MM.1S (cell line): Measurements from ENCODE around the gene SH3D19.

ENCODE experiments used
- DNase-seq: peaks from one replicate; pipeline ENCODE4 v3.0.0-alpha.2; 2015
- H2AFZ ChIP-seq: fragments of 300-600 bp; sonication (generic); 2 replicates; pipeline ENCODE4 v1.6.0; 2016; ENCODE audit warnings: antibody characterized with exemption, low read length
- H3F3A ChIP-seq: fragments of 300-600 bp; sonication (generic); 2 replicates; pipeline ENCODE4 v1.6.1; 2016; ENCODE audit warnings: mild to moderate bottlenecking, antibody characterized with exemption, low read length, moderate library complexity, mixed read lengths; ENCODE audit not compliant: insufficient read depth
- H3K27ac ChIP-seq: fragments of 300-600 bp; sonication (generic); 2 replicates; pipeline ENCODE4 v1.5.1; 2016; ENCODE audit warnings: mild to moderate bottlenecking, low read length
- H3K27me3 ChIP-seq: fragments of 300-600 bp; sonication (generic); replicated peaks from 2 replicates; pipeline ENCODE4 v1.6.0; 2016; ENCODE audit warnings: low read length; ENCODE audit not compliant: insufficient read depth
- H3K36me3 ChIP-seq: fragments of 300-600 bp; sonication (generic); replicated peaks from 2 replicates; pipeline ENCODE4 v1.6.1; 2016; ENCODE audit warnings: mild to moderate bottlenecking, low read length, mixed read lengths; ENCODE audit not compliant: insufficient read depth
- H3K4me1 ChIP-seq: fragments of 300-600 bp; sonication (generic); 2 replicates; pipeline ENCODE4 v1.6.1; 2016; ENCODE audit warnings: low read length, mixed read lengths
- H3K4me2 ChIP-seq: fragments of 300-600 bp; sonication (generic); 2 replicates; pipeline ENCODE4 v1.6.0; 2016; ENCODE audit warnings: low read depth, low read length
- H3K4me3 ChIP-seq: fragments of 300-600 bp; sonication (generic); 2 replicates; pipeline ENCODE4 v1.5.1; 2016; ENCODE audit warnings: low read length, mixed read lengths
- H3K79me2 ChIP-seq: fragments of 300-600 bp; sonication (generic); 2 replicates; pipeline ENCODE4 v1.6.1; 2016; ENCODE audit warnings: mixed run types, low read length, mixed read lengths
- H3K9ac ChIP-seq: fragments of 300-600 bp; sonication (generic); 2 replicates; pipeline ENCODE4 v1.6.1; 2016; ENCODE audit warnings: low read length, mixed read lengths
- H3K9me2 ChIP-seq: fragments of 300-600 bp; sonication (generic); replicated peaks from 2 replicates; pipeline ENCODE4 v1.6.1; 2016; ENCODE audit warnings: mild to moderate bottlenecking, low read length, mixed read lengths; ENCODE audit not compliant: insufficient read depth
- H3K9me3 ChIP-seq: fragments of 300-600 bp; sonication (generic); replicated peaks from 2 replicates; pipeline ENCODE4 v1.6.1; 2016; ENCODE audit warnings: mild to moderate bottlenecking, low read length, mixed read lengths; ENCODE audit not compliant: insufficient read depth
- H4K20me1 ChIP-seq: fragments of 300-600 bp; sonication (generic); 2 replicates; pipeline ENCODE4 v1.6.1; 2016; ENCODE audit warnings: mild to moderate bottlenecking, low read length, moderate library complexity, mixed read lengths; ENCODE audit not compliant: insufficient read depth
- EZH2 ChIP-seq: fragments of 300-600 bp; sonication (generic); optimal IDR thresholded peaks from 2 replicates; pipeline ENCODE3; 2017; ENCODE audit warnings: low read depth, mild to moderate bottlenecking, antibody characterized with exemption, low read length, mixed read lengths
- EZH2phosphoT487 ChIP-seq: fragments of 300-600 bp; sonication (generic); IDR thresholded peaks from 2 replicates; pipeline ENCODE4 v1.6.1; 2018; ENCODE audit warnings: antibody characterized with exemption, low read length
- TF ChIP-seq, protein P1 (sequence below): fragments of 300-600 bp; sonication (generic); IDR thresholded peaks from 2 replicates; pipeline ENCODE4 v1.5.1; 2016; ENCODE audit warnings: antibody characterized with exemption, low read length, mixed read lengths

The SH3D19 gene

DNA sequence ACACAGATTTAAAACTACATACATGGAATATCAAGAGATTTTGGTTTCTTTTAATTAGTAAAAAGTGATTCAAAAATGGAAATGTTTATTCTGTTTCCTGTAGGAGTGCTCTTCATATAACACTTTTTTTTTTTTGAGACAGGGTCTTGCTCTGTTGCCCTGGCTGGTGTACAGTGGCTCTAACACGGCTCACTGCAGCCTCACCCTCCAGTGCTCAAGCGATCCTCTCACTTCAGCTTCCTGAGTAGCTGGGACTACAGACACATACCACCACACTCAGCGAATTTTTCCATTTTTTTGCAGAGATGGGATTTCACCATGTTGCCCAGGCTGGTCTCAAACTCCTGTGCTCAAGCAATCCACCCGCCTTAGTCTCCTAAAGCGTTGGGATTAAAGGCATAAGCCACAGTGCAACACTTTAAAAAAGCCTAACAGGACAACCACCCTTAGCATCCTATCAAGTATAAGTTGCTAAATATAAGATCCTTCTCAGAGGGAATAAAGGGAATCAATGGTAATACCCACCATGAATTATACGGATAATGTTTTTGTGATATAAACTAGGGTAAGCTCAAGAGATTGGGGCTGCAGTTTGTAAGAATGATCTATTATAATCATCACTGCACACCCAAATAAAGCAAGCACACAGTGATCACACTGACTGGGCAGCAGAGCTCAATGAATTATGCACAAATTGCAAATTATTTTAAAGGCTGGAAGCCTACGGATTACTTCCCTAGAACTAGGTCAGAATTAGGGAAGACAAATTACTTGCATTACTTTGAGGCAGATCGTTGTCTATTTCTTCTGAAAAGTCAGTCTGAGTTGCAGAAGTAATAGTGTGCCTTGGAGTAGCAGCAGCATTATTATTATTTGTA is 149.4 kb downstream of the SH3D19 start:
- no peak overlapping the region for H3K9ac ChIP-seq
- no peak for DNase-seq
- H3F3A ChIP-seq = no peaks in the 10 kb centered on the region
- H3K79me2 ChIP-seq = no peaks in the 10 kb centered on the region
- no peak overlapping the region for H3K4me3 ChIP-seq
- no peaks in the 10 kb centered on the region for H3K4me1 ChIP-seq
- no peak overlapping the region for H3K27ac ChIP-seq
- no peaks in the 10 kb centered on the region for H4K20me1 ChIP-seq
- no peaks in the 10 kb centered on the region for H3K36me3 ChIP-seq
- H3K27me3 ChIP-seq = no peaks in the 10 kb centered on the region
- TF ChIP-seq EZH2 = no peak
- TF ChIP-seq EZH2phosphoT487 = no peak
- TF ChIP-seq, protein P1, sequence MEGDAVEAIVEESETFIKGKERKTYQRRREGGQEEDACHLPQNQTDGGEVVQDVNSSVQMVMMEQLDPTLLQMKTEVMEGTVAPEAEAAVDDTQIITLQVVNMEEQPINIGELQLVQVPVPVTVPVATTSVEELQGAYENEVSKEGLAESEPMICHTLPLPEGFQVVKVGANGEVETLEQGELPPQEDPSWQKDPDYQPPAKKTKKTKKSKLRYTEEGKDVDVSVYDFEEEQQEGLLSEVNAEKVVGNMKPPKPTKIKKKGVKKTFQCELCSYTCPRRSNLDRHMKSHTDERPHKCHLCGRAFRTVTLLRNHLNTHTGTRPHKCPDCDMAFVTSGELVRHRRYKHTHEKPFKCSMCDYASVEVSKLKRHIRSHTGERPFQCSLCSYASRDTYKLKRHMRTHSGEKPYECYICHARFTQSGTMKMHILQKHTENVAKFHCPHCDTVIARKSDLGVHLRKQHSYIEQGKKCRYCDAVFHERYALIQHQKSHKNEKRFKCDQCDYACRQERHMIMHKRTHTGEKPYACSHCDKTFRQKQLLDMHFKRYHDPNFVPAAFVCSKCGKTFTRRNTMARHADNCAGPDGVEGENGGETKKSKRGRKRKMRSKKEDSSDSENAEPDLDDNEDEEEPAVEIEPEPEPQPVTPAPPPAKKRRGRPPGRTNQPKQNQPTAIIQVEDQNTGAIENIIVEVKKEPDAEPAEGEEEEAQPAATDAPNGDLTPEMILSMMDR = no peak
- H3K4me2 ChIP-seq = no peak overlapping the region
- H2AFZ ChIP-seq = no peak overlapping the region
- H3K9me2 ChIP-seq = no peaks in the 10 kb centered on the region
- H3K9me3 ChIP-seq = no peaks in the 10 kb centered on the region

DNA sequence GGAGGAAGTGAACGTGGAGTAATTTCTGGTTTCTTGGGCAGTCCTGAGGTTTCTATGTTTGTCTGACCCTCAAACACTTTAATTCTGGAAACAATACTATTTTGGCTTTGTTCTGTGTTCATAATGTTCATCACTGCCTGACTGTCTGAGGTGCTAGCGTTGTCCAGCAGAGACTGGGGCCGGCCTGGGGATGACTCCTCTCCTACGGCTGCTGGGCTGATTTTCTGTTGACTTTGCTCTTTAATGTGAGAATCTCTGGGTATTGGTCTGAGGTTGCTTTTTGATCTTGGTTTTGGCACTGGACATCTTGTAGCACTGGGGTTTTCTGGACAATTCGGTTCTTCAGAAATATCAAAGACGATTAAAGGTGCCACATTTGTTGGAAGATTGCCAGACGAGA is 150.2 kb downstream of the SH3D19 start:
- no peaks in the 10 kb centered on the region for H3K9me2 ChIP-seq
- no peak overlapping the region for H2AFZ ChIP-seq
- no peak overlapping the region for H3K4me3 ChIP-seq
- H3F3A ChIP-seq = no peaks in the 10 kb centered on the region
- H4K20me1 ChIP-seq = no peaks in the 10 kb centered on the region
- no peaks in the 10 kb centered on the region for H3K79me2 ChIP-seq
- no peak overlapping the region for H3K9ac ChIP-seq
- H3K4me1 ChIP-seq = no peaks in the 10 kb centered on the region
- no peak for DNase-seq
- H3K27me3 ChIP-seq = no peaks in the 10 kb centered on the region
- no peaks in the 10 kb centered on the region for H3K9me3 ChIP-seq
- TF ChIP-seq EZH2phosphoT487 = no peak
- TF ChIP-seq, protein P1 = no peak
- TF ChIP-seq EZH2 = no peak
- no peak overlapping the region for H3K4me2 ChIP-seq
- H3K27ac ChIP-seq = no peak overlapping the region
- no peaks in the 10 kb centered on the region for H3K36me3 ChIP-seq

DNA sequence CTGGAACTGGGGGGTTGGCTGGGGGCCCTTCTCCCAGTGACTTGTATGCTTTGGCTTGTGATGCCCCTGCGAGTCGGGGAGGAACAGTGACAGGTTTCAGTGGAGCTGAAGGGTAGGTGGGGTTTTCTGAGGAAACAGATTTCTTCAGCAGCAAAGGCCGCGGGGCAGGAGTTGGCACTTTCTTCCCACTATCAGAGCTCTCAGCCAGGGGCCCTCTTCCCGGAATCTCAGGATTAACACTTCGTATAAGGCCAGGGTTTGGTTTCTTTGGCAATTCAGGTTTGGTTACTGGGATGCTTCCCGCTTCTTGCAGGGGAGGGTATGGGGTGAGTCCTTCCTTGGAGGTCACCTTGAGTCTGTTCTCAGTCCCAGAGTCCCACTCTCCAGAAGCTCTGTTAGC is 150.6 kb downstream of the SH3D19 start:
- no peaks in the 10 kb centered on the region for H4K20me1 ChIP-seq
- H3K9ac ChIP-seq = no peak overlapping the region
- no peak overlapping the region for H3K27ac ChIP-seq
- no peak overlapping the region for H2AFZ ChIP-seq
- DNase-seq = no peak
- H3K4me1 ChIP-seq = no peaks in the 10 kb centered on the region
- H3K4me2 ChIP-seq = no peak overlapping the region
- H3K9me3 ChIP-seq = no peaks in the 10 kb centered on the region
- H3K36me3 ChIP-seq = no peaks in the 10 kb centered on the region
- H3K4me3 ChIP-seq = no peak overlapping the region
- no peaks in the 10 kb centered on the region for H3K79me2 ChIP-seq
- H3F3A ChIP-seq = no peaks in the 10 kb centered on the region
- H3K9me2 ChIP-seq = no peaks in the 10 kb centered on the region
- TF ChIP-seq, protein P1 = no peak
- no peaks in the 10 kb centered on the region for H3K27me3 ChIP-seq
